Nephron (organoid): ENCODE measurements around the gene CFAP20DC.
A peak's percentile ranks its signal among the peaks of the same experiment; 100 is the strongest.

Experiments used
- H3K27ac Mint-ChIP-seq, 3 experiments: 2 replicates each; pipeline ENCODE4 v1.8.0; 2020; ENCODE audit warnings: mixed read lengths in 3 of 3, mild to moderate bottlenecking in 2 of 3, moderate library complexity in 1 of 3
- H3K27me3 Mint-ChIP-seq: 2 replicates; pipeline ENCODE4 v1.8.0; 2021; ENCODE audit warnings: low read depth, mild to moderate bottlenecking, moderate library complexity, mixed read lengths
- H3K36me3 Mint-ChIP-seq: 2 replicates; pipeline ENCODE4 v1.8.0; 2020; ENCODE audit warnings: low read depth, mixed read lengths
- H3K4me1 Mint-ChIP-seq: 2 replicates; pipeline ENCODE4 v1.8.0; 2020; ENCODE audit warnings: mixed read lengths
- H3K4me3 Mint-ChIP-seq, 3 experiments: 2 replicates each; pipeline ENCODE4 v1.8.0; 2020; ENCODE audit warnings: mild to moderate bottlenecking in 3 of 3, mixed read lengths in 3 of 3, moderate library complexity in 2 of 3
- H3K9me3 Mint-ChIP-seq: 2 replicates; pipeline ENCODE4 v1.8.0; 2020; ENCODE audit warnings: mixed read lengths
- CTCF ChIP-seq, 3 experiments: fragments of 200-600 bp; sonication (generic); IDR thresholded peaks; one replicate each; pipeline ENCODE4 v1.5.0; 2021; ENCODE audit warnings: antibody characterized with exemption in 3 of 3; ENCODE audit not compliant: unreplicated experiment in 3 of 3

The CFAP20DC gene

GRCh38 chr3:59016930-59017616 is 32.8 kb downstream of the CFAP20DC start:
- Mint-ChIP-seq H3K36me3 (no peaks in the 10 kb centered on the region), H3K9me3 (no peaks in the 10 kb centered on the region), H3K27me3 (no peaks in the 10 kb centered on the region), H3K4me1 (peaks cover 4% of the 10 kb centered on the region), H3K4me3 (no peak overlapping the region), H3K27ac (peak overlapping the region; percentile 5 to 47 (median 38))
- no peak for TF ChIP-seq CTCF (IDR thresholded peaks at IDR 0.05; ENCODE audit: unreplicated experiment in 3 of 3)

GRCh38 chr3:59013611-59014010 is 36.2 kb downstream of the CFAP20DC start:
- Mint-ChIP-seq H3K4me1 (peaks cover 4% of the 10 kb centered on the region), H3K27ac (no peak overlapping the region), H3K4me3 (no peak overlapping the region), H3K36me3 (no peaks in the 10 kb centered on the region), H3K27me3 (no peaks in the 10 kb centered on the region), H3K9me3 (peaks cover 9% of the 10 kb centered on the region)
- no peak for TF ChIP-seq CTCF (IDR thresholded peaks at IDR 0.05; ENCODE audit: unreplicated experiment in 3 of 3)

GRCh38 chr3:59006634-59007517 is 42.9 kb downstream of the CFAP20DC start:
- Mint-ChIP-seq H3K9me3 (peaks cover 9% of the 10 kb centered on the region), H3K27ac (peak overlapping the region in 2 of 3 experiments; percentile 64 to 73), H3K4me3 (no peak overlapping the region), H3K27me3 (no peaks in the 10 kb centered on the region), H3K4me1 (peaks cover 17% of the 10 kb centered on the region), H3K36me3 (no peaks in the 10 kb centered on the region)
- TF ChIP-seq CTCF (IDR thresholded peaks at IDR 0.05; ENCODE audit: unreplicated experiment in 3 of 3): no peak

GRCh38 chr3:59001675-59002074 is 48.1 kb downstream of the CFAP20DC start:
- TF ChIP-seq CTCF (IDR thresholded peaks at IDR 0.05; ENCODE audit: unreplicated experiment in 3 of 3): no peak
- H3K9me3 Mint-ChIP-seq: no peaks in the 10 kb centered on the region
- H3K4me1 Mint-ChIP-seq: peaks cover 8% of the 10 kb centered on the region
- H3K36me3 Mint-ChIP-seq: no peaks in the 10 kb centered on the region
- no peaks in the 10 kb centered on the region for H3K27me3 Mint-ChIP-seq
- no peak overlapping the region for H3K27ac Mint-ChIP-seq
- no peak overlapping the region for H3K4me3 Mint-ChIP-seq

GRCh38 chr3:58999774-59000160 is 50.1 kb downstream of the CFAP20DC start:
- no peak for TF ChIP-seq CTCF (IDR thresholded peaks at IDR 0.05; ENCODE audit: unreplicated experiment in 3 of 3)
- Mint-ChIP-seq H3K4me1 (no peaks in the 10 kb centered on the region), H3K9me3 (no peaks in the 10 kb centered on the region), H3K36me3 (no peaks in the 10 kb centered on the region), H3K27ac (no peak overlapping the region), H3K27me3 (no peaks in the 10 kb centered on the region), H3K4me3 (no peak overlapping the region)
